GM19328 (cell line): ENCODE results near the gene PDHB.
A peak's percentile ranks its signal among the peaks of the same experiment; 100 is the strongest.

Experiments
- ATAC-seq: cut with Tn5 transposase; IDR thresholded peaks from one replicate; pipeline ENCODE4 v1.9.1; 2021; ENCODE audit warnings: mild to moderate bottlenecking, moderate library complexity; ENCODE audit not compliant: unreplicated experiment

PDHB gene

GRCh38 chr3:58433400-58434167 lies at the start of gene PDHB:
PDHB (minus strand) TSS chr3:58433832; CDS start chr3:58433809, 23 bp downstream.
- peak; percentile 90 for ATAC-seq

- no peak for ATAC-seq
Observed at GRCh38 chr3:58482917-58483636, 49.4 kb upstream of the PDHB start.

GRCh38 chr3:58480309-58480708 lies 46.7 kb upstream of the PDHB start:
- no peak for ATAC-seq

- no peak for ATAC-seq
Observed at GRCh38 chr3:58478781-58479180, 45.1 kb upstream of the PDHB start.

GRCh38 chr3:58474967-58475578 lies 41.4 kb upstream of the PDHB start:
- ATAC-seq: no peak

- no peak for ATAC-seq
Observed at GRCh38 chr3:58474348-58474911, 40.8 kb upstream of the PDHB start.

- ATAC-seq: no peak
Observed at GRCh38 chr3:58473275-58473674, 39.6 kb upstream of the PDHB start.

GRCh38 chr3:58471025-58471887 lies 37.6 kb upstream of the PDHB start:
- no peak for ATAC-seq

- no peak for ATAC-seq
Observed at GRCh38 chr3:58470363-58471024, 36.9 kb upstream of the PDHB start.

- ATAC-seq: no peak
Observed at GRCh38 chr3:58469096-58469495, 35.5 kb upstream of the PDHB start.

GRCh38 chr3:58466899-58467563 lies 33.4 kb upstream of the PDHB start:
- ATAC-seq: no peak

- no peak for ATAC-seq
Observed at GRCh38 chr3:58464866-58465265, 31.2 kb upstream of the PDHB start.

- no peak for ATAC-seq
Observed at GRCh38 chr3:58463942-58464271, 30.3 kb upstream of the PDHB start.

GRCh38 chr3:58463181-58463941 lies 29.7 kb upstream of the PDHB start:
- peak; percentile 55 for ATAC-seq

- ATAC-seq: no peak
Observed at GRCh38 chr3:58462829-58463180, 29.2 kb upstream of the PDHB start.

- ATAC-seq: no peak
Observed at GRCh38 chr3:58459160-58459559, 25.5 kb upstream of the PDHB start.

GRCh38 chr3:58452176-58452575 lies 18.5 kb upstream of the PDHB start:
- no peak for ATAC-seq

- no peak for ATAC-seq
Observed at GRCh38 chr3:58441514-58442450, 8.2 kb upstream of the PDHB start.
